ENCODE results near the gene CDC27. TPM values are rescaled to one million over a fixed set of nuclear protein-coding genes. Genes with fewer than 3 reads are reported as not detected.
"Not testable (repeated sequence)": the region's sequence is repeated elsewhere in the genome, so short reads cannot be mapped to it uniquely, and the experiment has no call there.

Gene CDC27
- total and polyA plus RNA-seq, 2 donors (not counting 1 experiment from before 2014, with no cell fraction given) = 106 to 137 TPM

GRCh38 chr17:47218896-47219430 lies 29.9 kb upstream of the CDC27 start:
- peaks cover 4% of the 10 kb centered on the region for H3K27me3 ChIP-seq (ENCODE audit: control insufficient read depth, insufficient read depth, low read length)
- no peaks in the 10 kb centered on the region for H3K36me3 ChIP-seq (ENCODE audit: control insufficient read depth, insufficient read depth, low read length)
- H2AFZ ChIP-seq (ENCODE audit: low read length) = no peak overlapping the region
- H3K4me3 ChIP-seq (replicated peaks in 1 of 4; ENCODE audit: control extremely low read depth in 1 of 4, insufficient read depth in 1 of 4, low read depth in 3 of 4, low read length in 4 of 4) = no peak overlapping the region
- no peak for TF ChIP-seq EZH2 (IDR thresholded peaks at IDR 0.05; ENCODE audit: low read length, missing control alignments)
- no peak for TF ChIP-seq CTCF (conservative IDR thresholded peaks at IDR 0.05 in 1 of 2, IDR thresholded peaks at IDR 0.05 in 1 of 2; ENCODE audit: low read depth in 1 of 2, low read length in 2 of 2)
- H3K4me2 ChIP-seq (ENCODE audit: extremely low read depth, insufficient read depth, low read length) = no peak overlapping the region
- no peaks in the 10 kb centered on the region for H3K4me1 ChIP-seq (ENCODE audit: control insufficient read depth, extremely low read depth, insufficient read depth, low read length)
- H3K79me2 ChIP-seq (ENCODE audit: control insufficient read depth, insufficient read depth, low read length) = no peaks in the 10 kb centered on the region
- no peaks in the 10 kb centered on the region for H4K20me1 ChIP-seq (ENCODE audit: control insufficient read depth, extremely low read depth, insufficient read depth, low read length)
- H3K9me3 ChIP-seq (ENCODE audit: control insufficient read depth, insufficient read depth, low read depth, low read length) = no peaks in the 10 kb centered on the region
- no peak overlapping the region for H3K27ac ChIP-seq (ENCODE audit: insufficient read depth, low read length)
- no peak overlapping the region for H3K9ac ChIP-seq (ENCODE audit: insufficient read depth, low read length)
- no peak for DNase-seq (ENCODE audit: low read depth in 2 of 2)

GRCh38 chr17:47217279-47217678 lies 28.2 kb upstream of the CDC27 start:
- H3K27me3 ChIP-seq (ENCODE audit: control insufficient read depth, insufficient read depth, low read length); H3K4me3 ChIP-seq (replicated peaks in 1 of 4; ENCODE audit: control extremely low read depth in 1 of 4, insufficient read depth in 1 of 4, low read depth in 3 of 4, low read length in 4 of 4); H3K79me2 ChIP-seq (ENCODE audit: control insufficient read depth, insufficient read depth, low read length); H4K20me1 ChIP-seq (ENCODE audit: control insufficient read depth, extremely low read depth, insufficient read depth, low read length); H3K4me1 ChIP-seq (ENCODE audit: control insufficient read depth, extremely low read depth, insufficient read depth, low read length); H3K9ac ChIP-seq (ENCODE audit: insufficient read depth, low read length); DNase-seq (ENCODE audit: low read depth in 2 of 2); H3K4me2 ChIP-seq (ENCODE audit: extremely low read depth, insufficient read depth, low read length); H3K27ac ChIP-seq (ENCODE audit: insufficient read depth, low read length); H3K36me3 ChIP-seq (ENCODE audit: control insufficient read depth, insufficient read depth, low read length); H3K9me3 ChIP-seq (ENCODE audit: control insufficient read depth, insufficient read depth, low read depth, low read length); H2AFZ ChIP-seq (ENCODE audit: low read length): not testable (repeated sequence)

- H3K9ac ChIP-seq (ENCODE audit: insufficient read depth, low read length); H3K4me3 ChIP-seq (replicated peaks in 1 of 4; ENCODE audit: control extremely low read depth in 1 of 4, insufficient read depth in 1 of 4, low read depth in 3 of 4, low read length in 4 of 4); H3K27me3 ChIP-seq (ENCODE audit: control insufficient read depth, insufficient read depth, low read length); H4K20me1 ChIP-seq (ENCODE audit: control insufficient read depth, extremely low read depth, insufficient read depth, low read length); H2AFZ ChIP-seq (ENCODE audit: low read length); H3K4me2 ChIP-seq (ENCODE audit: extremely low read depth, insufficient read depth, low read length); H3K9me3 ChIP-seq (ENCODE audit: control insufficient read depth, insufficient read depth, low read depth, low read length); DNase-seq (ENCODE audit: low read depth in 2 of 2); H3K27ac ChIP-seq (ENCODE audit: insufficient read depth, low read length); H3K4me1 ChIP-seq (ENCODE audit: control insufficient read depth, extremely low read depth, insufficient read depth, low read length); H3K79me2 ChIP-seq (ENCODE audit: control insufficient read depth, insufficient read depth, low read length); H3K36me3 ChIP-seq (ENCODE audit: control insufficient read depth, insufficient read depth, low read length): not testable (repeated sequence)
Observed at GRCh38 chr17:47216821-47217220, 27.7 kb upstream of the CDC27 start.

GRCh38 chr17:47214931-47215330 lies 25.8 kb upstream of the CDC27 start:
- Histone ChIP-seq H4K20me1 (ENCODE audit: control insufficient read depth, extremely low read depth, insufficient read depth, low read length) (no peaks in the 10 kb centered on the region), H3K4me2 (ENCODE audit: extremely low read depth, insufficient read depth, low read length) (no peak overlapping the region), H3K4me3 (replicated peaks in 1 of 4; ENCODE audit: control extremely low read depth in 1 of 4, insufficient read depth in 1 of 4, low read depth in 3 of 4, low read length in 4 of 4) (no peak overlapping the region), H3K27me3 (ENCODE audit: control insufficient read depth, insufficient read depth, low read length) (peaks cover 2% of the 10 kb centered on the region), H3K79me2 (ENCODE audit: control insufficient read depth, insufficient read depth, low read length) (no peaks in the 10 kb centered on the region), H3K36me3 (ENCODE audit: control insufficient read depth, insufficient read depth, low read length) (no peaks in the 10 kb centered on the region), H3K4me1 (ENCODE audit: control insufficient read depth, extremely low read depth, insufficient read depth, low read length) (no peaks in the 10 kb centered on the region), H3K9ac (ENCODE audit: insufficient read depth, low read length) (no peak overlapping the region), H3K27ac (ENCODE audit: insufficient read depth, low read length) (no peak overlapping the region), H2AFZ (ENCODE audit: low read length) (no peak overlapping the region), H3K9me3 (ENCODE audit: control insufficient read depth, insufficient read depth, low read depth, low read length) (no peaks in the 10 kb centered on the region)
- TF ChIP-seq EZH2 (IDR thresholded peaks at IDR 0.05; ENCODE audit: low read length, missing control alignments) (no peak), CTCF (conservative IDR thresholded peaks at IDR 0.05 in 1 of 2, IDR thresholded peaks at IDR 0.05 in 1 of 2; ENCODE audit: low read depth in 1 of 2, low read length in 2 of 2) (no peak)
- DNase-seq (ENCODE audit: low read depth in 2 of 2) = no peak
